Measurements from ENCODE around the gene STX2. TPM values are rescaled to one million over a fixed set of nuclear protein-coding genes. Genes with fewer than 3 reads are reported as not detected.

The STX2 gene
- polyA plus RNA-seq, 1 donor from 2014 or later, result 67.0 TPM

GRCh38 chr12:130765186-130765659, 73.8 kb downstream of the STX2 start:
- H3K27me3 ChIP-seq (ENCODE audit: insufficient read depth, low read depth, low read length), result no peaks in the 10 kb centered on the region
- no peak overlapping the region for H3K27ac ChIP-seq (ENCODE audit: low read length)
- no peak for TF ChIP-seq POLR2AphosphoS5 (IDR thresholded peaks at IDR 0.05)
- H3K79me2 ChIP-seq (replicated peaks; ENCODE audit: insufficient read depth, low read length), result no peaks in the 10 kb centered on the region
- H3K4me2 ChIP-seq (ENCODE audit: low read length), result no peak overlapping the region
- H3F3A ChIP-seq (ENCODE audit: insufficient read depth, low read length, poor library complexity, severe bottlenecking), result no peaks in the 10 kb centered on the region
- no peaks in the 10 kb centered on the region for H4K20me1 ChIP-seq (ENCODE audit: insufficient read depth)
- H3K4me3 ChIP-seq (ENCODE audit: low read length), result no peak overlapping the region
- peaks cover 6% of the 10 kb centered on the region for H3K36me3 ChIP-seq (ENCODE audit: insufficient read depth, low read length)
- no peak overlapping the region for H3K9ac ChIP-seq (ENCODE audit: low read length)
- H3K9me3 ChIP-seq (ENCODE audit: low read length), result no peaks in the 10 kb centered on the region
- no peak overlapping the region for H2AFZ ChIP-seq (ENCODE audit: low read depth, low read length)
- H3K9me2 ChIP-seq (ENCODE audit: insufficient read depth, low read length), result no peaks in the 10 kb centered on the region

- Histone ChIP-seq H3K79me2 (replicated peaks; ENCODE audit: insufficient read depth, low read length) (no peaks in the 10 kb centered on the region), H3K36me3 (ENCODE audit: insufficient read depth, low read length) (peaks cover 6% of the 10 kb centered on the region), H4K20me1 (ENCODE audit: insufficient read depth) (no peaks in the 10 kb centered on the region), H3F3A (ENCODE audit: insufficient read depth, low read length, poor library complexity, severe bottlenecking) (no peaks in the 10 kb centered on the region), H3K27ac (ENCODE audit: low read length) (no peak overlapping the region), H3K27me3 (ENCODE audit: insufficient read depth, low read depth, low read length) (no peaks in the 10 kb centered on the region), H2AFZ (ENCODE audit: low read depth, low read length) (no peak overlapping the region), H3K4me2 (ENCODE audit: low read length) (no peak overlapping the region), H3K9ac (ENCODE audit: low read length) (no peak overlapping the region), H3K4me3 (ENCODE audit: low read length) (no peak overlapping the region), H3K9me3 (ENCODE audit: low read length) (no peaks in the 10 kb centered on the region), H3K9me2 (ENCODE audit: insufficient read depth, low read length) (no peaks in the 10 kb centered on the region)
- no peak for TF ChIP-seq MXI1 (conservative IDR thresholded peaks at IDR 0.05; ENCODE audit: poor library complexity, severe bottlenecking)
- TF ChIP-seq TAF1 (IDR thresholded peaks at IDR 0.05; ENCODE audit: low read depth), result no peak
- TF ChIP-seq EZH2 (IDR thresholded peaks at IDR 0.05; ENCODE audit: borderline replicate concordance, insufficient read depth, low read length, poor library complexity, severe bottlenecking), result no peak
- no peak for TF ChIP-seq POLR2AphosphoS5 (IDR thresholded peaks at IDR 0.05)
- TF ChIP-seq, protein P1, sequence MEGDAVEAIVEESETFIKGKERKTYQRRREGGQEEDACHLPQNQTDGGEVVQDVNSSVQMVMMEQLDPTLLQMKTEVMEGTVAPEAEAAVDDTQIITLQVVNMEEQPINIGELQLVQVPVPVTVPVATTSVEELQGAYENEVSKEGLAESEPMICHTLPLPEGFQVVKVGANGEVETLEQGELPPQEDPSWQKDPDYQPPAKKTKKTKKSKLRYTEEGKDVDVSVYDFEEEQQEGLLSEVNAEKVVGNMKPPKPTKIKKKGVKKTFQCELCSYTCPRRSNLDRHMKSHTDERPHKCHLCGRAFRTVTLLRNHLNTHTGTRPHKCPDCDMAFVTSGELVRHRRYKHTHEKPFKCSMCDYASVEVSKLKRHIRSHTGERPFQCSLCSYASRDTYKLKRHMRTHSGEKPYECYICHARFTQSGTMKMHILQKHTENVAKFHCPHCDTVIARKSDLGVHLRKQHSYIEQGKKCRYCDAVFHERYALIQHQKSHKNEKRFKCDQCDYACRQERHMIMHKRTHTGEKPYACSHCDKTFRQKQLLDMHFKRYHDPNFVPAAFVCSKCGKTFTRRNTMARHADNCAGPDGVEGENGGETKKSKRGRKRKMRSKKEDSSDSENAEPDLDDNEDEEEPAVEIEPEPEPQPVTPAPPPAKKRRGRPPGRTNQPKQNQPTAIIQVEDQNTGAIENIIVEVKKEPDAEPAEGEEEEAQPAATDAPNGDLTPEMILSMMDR (IDR thresholded peaks at IDR 0.05; ENCODE audit: poor library complexity, severe bottlenecking), result no peak
- TF ChIP-seq RAD21 (conservative IDR thresholded peaks at IDR 0.05), result no peak
- TF ChIP-seq SMC3 (conservative IDR thresholded peaks at IDR 0.05; ENCODE audit: poor library complexity), result no peak
- no peak for TF ChIP-seq EP300 (conservative IDR thresholded peaks at IDR 0.05; ENCODE audit: poor library complexity, severe bottlenecking)
- TF ChIP-seq, protein P2, sequence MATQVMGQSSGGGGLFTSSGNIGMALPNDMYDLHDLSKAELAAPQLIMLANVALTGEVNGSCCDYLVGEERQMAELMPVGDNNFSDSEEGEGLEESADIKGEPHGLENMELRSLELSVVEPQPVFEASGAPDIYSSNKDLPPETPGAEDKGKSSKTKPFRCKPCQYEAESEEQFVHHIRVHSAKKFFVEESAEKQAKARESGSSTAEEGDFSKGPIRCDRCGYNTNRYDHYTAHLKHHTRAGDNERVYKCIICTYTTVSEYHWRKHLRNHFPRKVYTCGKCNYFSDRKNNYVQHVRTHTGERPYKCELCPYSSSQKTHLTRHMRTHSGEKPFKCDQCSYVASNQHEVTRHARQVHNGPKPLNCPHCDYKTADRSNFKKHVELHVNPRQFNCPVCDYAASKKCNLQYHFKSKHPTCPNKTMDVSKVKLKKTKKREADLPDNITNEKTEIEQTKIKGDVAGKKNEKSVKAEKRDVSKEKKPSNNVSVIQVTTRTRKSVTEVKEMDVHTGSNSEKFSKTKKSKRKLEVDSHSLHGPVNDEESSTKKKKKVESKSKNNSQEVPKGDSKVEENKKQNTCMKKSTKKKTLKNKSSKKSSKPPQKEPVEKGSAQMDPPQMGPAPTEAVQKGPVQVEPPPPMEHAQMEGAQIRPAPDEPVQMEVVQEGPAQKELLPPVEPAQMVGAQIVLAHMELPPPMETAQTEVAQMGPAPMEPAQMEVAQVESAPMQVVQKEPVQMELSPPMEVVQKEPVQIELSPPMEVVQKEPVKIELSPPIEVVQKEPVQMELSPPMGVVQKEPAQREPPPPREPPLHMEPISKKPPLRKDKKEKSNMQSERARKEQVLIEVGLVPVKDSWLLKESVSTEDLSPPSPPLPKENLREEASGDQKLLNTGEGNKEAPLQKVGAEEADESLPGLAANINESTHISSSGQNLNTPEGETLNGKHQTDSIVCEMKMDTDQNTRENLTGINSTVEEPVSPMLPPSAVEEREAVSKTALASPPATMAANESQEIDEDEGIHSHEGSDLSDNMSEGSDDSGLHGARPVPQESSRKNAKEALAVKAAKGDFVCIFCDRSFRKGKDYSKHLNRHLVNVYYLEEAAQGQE (IDR thresholded peaks at IDR 0.05; ENCODE audit: borderline replicate concordance), result no peak
Observed at GRCh38 chr12:130764475-130765185, 74.4 kb downstream of the STX2 start.
